HCT116 (cell line): ENCODE results near the gene RNGTT. TPM values are rescaled to one million over a fixed set of nuclear protein-coding genes. Genes with fewer than 3 reads are reported as not detected.

Source experiments
- ATAC-seq: fragments of 200-7000 bp; cut with Tn5 transposase; 2 replicates; pipeline ENCODE4 v1.9.1; 2020; ENCODE audit warnings: mild to moderate bottlenecking, moderate library complexity
- BruUV-seq: library from RNA; stranded (reverse); fragments of 400-500 nt; replicated peaks from 2 replicates; lab custom pipeline; 2021; lab: Mats Ljungman, UMichigan
- CTCF ChIA-PET: fragments of 300-600 bp; sonication (Branson Sonifier 250); formaldehyde crosslinking; loops from one replicate; lab custom pipeline; 2021; ENCODE audit warnings: antibody characterized with exemption; lab: Charles Lee
- POLR2A ChIA-PET: fragments of 300-600, 350-600 bp; sonication (Branson Sonifier 250); formaldehyde crosslinking; loops from one replicate; lab custom pipeline; 2021; ENCODE audit warnings: antibody characterized with exemption; lab: Charles Lee
- RAD21 ChIA-PET, 2 experiments: fragments of 300-600 bp; sonication (Branson Sonifier 250); formaldehyde crosslinking; loops; one replicate each; lab custom pipeline; 2023; ENCODE audit warnings: low total read pairs in 2 of 2; ENCODE audit not compliant: uncharacterized antibody in 2 of 2, unreplicated experiment in 2 of 2, low non-redundant PET in 1 of 2; lab: Charles Lee
- DNase-seq: peaks from one replicate; pipeline ENCODE4 v3.0.0-alpha.2; 2010; ENCODE audit warnings: low read depth, low spot score
- H2AFZ ChIP-seq: fragments of 200-600 bp; shearing (Covaris generic), sonication (generic); 2 replicates; pipeline ENCODE4 v1.6.1; 2017; ENCODE audit warnings: low read depth, mixed run types, mixed read lengths, antibody characterized with exemption, low read length; ENCODE audit not compliant: poor library complexity, severe bottlenecking
- H3K27ac ChIP-seq: 2 replicates; pipeline ENCODE4 v1.5.1; 2012; ENCODE audit warnings: low read depth, low read length
- H3K27me3 ChIP-seq: fragments of 200-600 bp; sonication (generic); 2 replicates; pipeline ENCODE4 v1.6.1; 2016; ENCODE audit warnings: mixed run types, low read length, mixed read lengths; ENCODE audit not compliant: insufficient read depth
- H3K36me3 ChIP-seq, 2 experiments: fragments of 200-500 bp in 1 of 2; fragments of 200-600 bp in 1 of 2; sonication (Bioruptor generic) in 1 of 2; sonication (generic) in 1 of 2; 2 replicates each; pipeline versions ENCODE4 v1.5.1 to v1.6.1; 2014 to 2016; ENCODE audit warnings: low read length in 2 of 2, inconsistent platforms in 1 of 2, mixed read lengths in 1 of 2, mixed run types in 1 of 2; ENCODE audit not compliant: insufficient read depth in 2 of 2, control insufficient read depth in 1 of 2
- H3K4me1 ChIP-seq, 2 experiments: fragments of 200-600 bp in 1 of 2; sonication (generic) in 1 of 2; 2 replicates each; pipeline versions ENCODE4 v1.5.1 to v1.6.1; 2012 to 2017; ENCODE audit warnings: low read length in 2 of 2, inconsistent platforms in 1 of 2, mild to moderate bottlenecking in 1 of 2, mixed read lengths in 1 of 2, mixed run types in 1 of 2, moderate library complexity in 1 of 2; ENCODE audit not compliant: insufficient read depth in 2 of 2, control insufficient read depth in 1 of 2
- H3K4me2 ChIP-seq: fragments of 200-600 bp; sonication (generic); 2 replicates; pipeline ENCODE4 v1.6.1; 2017; ENCODE audit warnings: mixed run types, low read length, mixed read lengths
- H3K4me3 ChIP-seq, 2 experiments: fragments of 200-600 bp in 1 of 2; sonication (generic) in 1 of 2; replicated peaks in 1 of 2; 2 replicates each; pipeline ENCODE4 v1.5.1; 2011 to 2016; ENCODE audit warnings: low read length in 2 of 2, control low read depth in 1 of 2, low read depth in 1 of 2, mild to moderate bottlenecking in 1 of 2, mixed read lengths in 1 of 2, mixed run types in 1 of 2
- H3K79me2 ChIP-seq: fragments of 200-600 bp; sonication (generic); 2 replicates; pipeline ENCODE4 v1.6.1; 2017; ENCODE audit warnings: mild to moderate bottlenecking, mixed run types, low read length, moderate library complexity, mixed read lengths; ENCODE audit not compliant: insufficient read depth
- H3K9ac ChIP-seq: fragments of 200-600 bp; sonication (generic); 2 replicates; pipeline ENCODE4 v1.6.1; 2016; ENCODE audit warnings: low read length, mixed read lengths
- H3K9me2 ChIP-seq: fragments of 200-600 bp; sonication (generic), shearing (Covaris generic); 2 replicates; pipeline ENCODE4 v1.6.1; 2017; ENCODE audit warnings: mixed run types, mild to moderate bottlenecking, moderate library complexity; ENCODE audit not compliant: insufficient read depth
- H3K9me3 ChIP-seq, 2 experiments: fragments of 200-500 bp in 1 of 2; fragments of 200-600 bp in 1 of 2; sonication (Bioruptor generic) in 1 of 2; sonication (generic) in 1 of 2; 2 replicates each; pipeline ENCODE4 v1.6.1; 2014 to 2017; ENCODE audit warnings: low read length in 2 of 2, mixed read lengths in 2 of 2, inconsistent platforms in 1 of 2, low read depth in 1 of 2, mild to moderate bottlenecking in 1 of 2, mixed run types in 1 of 2, moderate library complexity in 1 of 2; ENCODE audit not compliant: control insufficient read depth in 1 of 2, insufficient read depth in 1 of 2
- H4K20me1 ChIP-seq: fragments of 200-600 bp; sonication (generic), shearing (Covaris generic); 2 replicates; pipeline ENCODE4 v1.6.1; 2017; ENCODE audit warnings: mixed run types, mild to moderate bottlenecking, moderate library complexity; ENCODE audit not compliant: insufficient read depth
- RAD21 ChIP-seq: IDR thresholded peaks from 2 replicates; pipeline ENCODE4 v1.6.1; 2012; ENCODE audit warnings: low read depth, mild to moderate bottlenecking
- REST ChIP-seq: IDR thresholded peaks from 2 replicates; pipeline ENCODE4 v1.6.1; 2012; ENCODE audit warnings: low read depth
- SP1 ChIP-seq: IDR thresholded peaks from 2 replicates; pipeline ENCODE4 v1.6.1; 2012; ENCODE audit warnings: low read depth
- ZBTB33 ChIP-seq: IDR thresholded peaks from 2 replicates; pipeline ENCODE4 v1.6.1; 2011; ENCODE audit warnings: mild to moderate bottlenecking, low read length, moderate library complexity; ENCODE audit not compliant: insufficient replicate concordance; ENCODE audit errors: extremely low read depth
- intact Hi-C: fragments of 100-400 bp; cut with micrococcal nuclease; formaldehyde crosslinking; loops from 2 replicates; pipeline ENCODE4 v1.10.0; 2022
- total RNA-seq: library from RNA; stranded (reverse); gene quantifications from one replicate; pipeline ENCODE4 v1.2.1, GENCODE V29; 2021; ENCODE audit not compliant: unreplicated experiment

RNGTT gene
- total RNA-seq, 1 experiment from 2014 or later: 23.0 TPM

- Histone ChIP-seq H3K9ac (no peak overlapping the region), H3K9me2 (no peaks in the 10 kb centered on the region), H3K9me3 (no peaks in the 10 kb centered on the region), H3K4me3 (no peak overlapping the region), H3K36me3 (no peaks in the 10 kb centered on the region), H2AFZ (no peak overlapping the region), H3K27ac (no peak overlapping the region), H4K20me1 (no peaks in the 10 kb centered on the region), H3K4me1 (0 out of 4 replicates have a peak, but pooled peaks cover under 1% of the 10 kb centered on the region in 2 experiments), H3K79me2 (no peaks in the 10 kb centered on the region), H3K27me3 (no peaks in the 10 kb centered on the region), H3K4me2 (no peak overlapping the region)
- no peak for DNase-seq
- POLR2A ChIA-PET: no interaction called here
- CTCF ChIA-PET: interaction anchor here (0.6 kb wide), 1 partner anchor 256 kb away, joined by 3 read pairs; no protein-coding TSS in a partner anchor
- ATAC-seq: no peak
- BruUV-seq: no TSS peak
- no peak for TF ChIP-seq SP1
- no peak for TF ChIP-seq RAD21
- TF ChIP-seq ZBTB33: no peak
- TF ChIP-seq REST: no peak
- RAD21 ChIA-PET: no interaction called here
- intact Hi-C loops: loop anchor here (10.0 kb wide), 1 partner anchor 157 kb away; the partner anchor contains the start of gene PM20D2
These were observed 24.5 kb upstream of the RNGTT start for GRCh38 chr6:88987922-88988321.
